Measurements from ENCODE around the gene ROBO2.

The ROBO2 gene

GRCh38 chr3:77475507-77475906 is 435.6 kb downstream of the ROBO2 start:
- DNase-seq (ENCODE audit: extremely low read depth, low read depth), result no peak
- no peak for TF ChIP-seq CTCF (IDR thresholded peaks at IDR 0.05; ENCODE audit: low read depth, low read length)

GRCh38 chr3:77479021-77479420 is 439.1 kb downstream of the ROBO2 start:
- TF ChIP-seq CTCF (IDR thresholded peaks at IDR 0.05; ENCODE audit: low read depth, low read length), result no peak
- DNase-seq (ENCODE audit: extremely low read depth, low read depth), result no peak

- no peak for DNase-seq (ENCODE audit: extremely low read depth, low read depth)
- no peak for TF ChIP-seq CTCF (IDR thresholded peaks at IDR 0.05; ENCODE audit: low read depth, low read length)
Observed at GRCh38 chr3:77489216-77489615, 449.3 kb downstream of the ROBO2 start.

- no peak for DNase-seq (ENCODE audit: extremely low read depth, low read depth)
- no peak for TF ChIP-seq CTCF (IDR thresholded peaks at IDR 0.05; ENCODE audit: low read depth, low read length)
Observed at GRCh38 chr3:77491961-77492360, 452.1 kb downstream of the ROBO2 start.

GRCh38 chr3:77500721-77501120 is 460.8 kb downstream of the ROBO2 start:
- TF ChIP-seq CTCF (IDR thresholded peaks at IDR 0.05; ENCODE audit: low read depth, low read length), result no peak
- DNase-seq (ENCODE audit: extremely low read depth, low read depth), result no peak

- no peak for TF ChIP-seq CTCF (IDR thresholded peaks at IDR 0.05; ENCODE audit: low read depth, low read length)
- no peak for DNase-seq (ENCODE audit: extremely low read depth, low read depth)
Observed at GRCh38 chr3:77506384-77506783, 466.5 kb downstream of the ROBO2 start.

GRCh38 chr3:77513542-77513941 is 473.6 kb downstream of the ROBO2 start:
- TF ChIP-seq CTCF (IDR thresholded peaks at IDR 0.05; ENCODE audit: low read depth, low read length), result no peak
- DNase-seq (ENCODE audit: extremely low read depth, low read depth), result peak; percentile 84

Data from AG09319 (cell line).